Bronchial epithelial cell (primary cell): ENCODE data around the gene CEP170B. TPM values are rescaled to one million over a fixed set of nuclear protein-coding genes. Genes with fewer than 3 reads are reported as not detected.

Source experiments
- DNase-seq: peaks from one replicate; pipeline ENCODE4 v3.0.0-alpha.2; 2010; ENCODE audit warnings: low read depth
- FAIRE-seq: peaks from 2 replicates; lab custom pipeline; 2011; peaks lifted over from hg19 to GRCh38; lab: Jason Lieb, UNC
- H3K27me3 ChIP-seq: 2 replicates; pipeline ENCODE4 v1.5.1; 2011; ENCODE audit warnings: low read length; ENCODE audit not compliant: control insufficient read depth, insufficient read depth
- H3K36me3 ChIP-seq: 2 replicates; pipeline ENCODE4 v1.5.1; 2011; ENCODE audit warnings: low read length; ENCODE audit not compliant: control insufficient read depth, insufficient read depth
- H3K4me3 ChIP-seq: 2 replicates; pipeline ENCODE4 v1.5.1; 2011; ENCODE audit warnings: mild to moderate bottlenecking, low read depth, low read length, control low read depth
- total RNA-seq: library from RNA; depleted of rRNA; stranded (reverse); fragments of >200 nt; gene quantifications from 2 replicates; pipeline ENCODE4 v1.2.1, GENCODE V29; 2014
- TF ChIP-seq, protein P1 (sequence below): IDR thresholded peaks from 2 replicates; pipeline ENCODE4 v1.5.1; 2011; ENCODE audit warnings: mild to moderate bottlenecking, moderate library complexity, low read length, control low read depth, inconsistent platforms; ENCODE audit not compliant: insufficient read depth, severe bottlenecking

CEP170B gene
- total RNA-seq, 1 donor from 2014 or later, result 29.0 TPM

DNA sequence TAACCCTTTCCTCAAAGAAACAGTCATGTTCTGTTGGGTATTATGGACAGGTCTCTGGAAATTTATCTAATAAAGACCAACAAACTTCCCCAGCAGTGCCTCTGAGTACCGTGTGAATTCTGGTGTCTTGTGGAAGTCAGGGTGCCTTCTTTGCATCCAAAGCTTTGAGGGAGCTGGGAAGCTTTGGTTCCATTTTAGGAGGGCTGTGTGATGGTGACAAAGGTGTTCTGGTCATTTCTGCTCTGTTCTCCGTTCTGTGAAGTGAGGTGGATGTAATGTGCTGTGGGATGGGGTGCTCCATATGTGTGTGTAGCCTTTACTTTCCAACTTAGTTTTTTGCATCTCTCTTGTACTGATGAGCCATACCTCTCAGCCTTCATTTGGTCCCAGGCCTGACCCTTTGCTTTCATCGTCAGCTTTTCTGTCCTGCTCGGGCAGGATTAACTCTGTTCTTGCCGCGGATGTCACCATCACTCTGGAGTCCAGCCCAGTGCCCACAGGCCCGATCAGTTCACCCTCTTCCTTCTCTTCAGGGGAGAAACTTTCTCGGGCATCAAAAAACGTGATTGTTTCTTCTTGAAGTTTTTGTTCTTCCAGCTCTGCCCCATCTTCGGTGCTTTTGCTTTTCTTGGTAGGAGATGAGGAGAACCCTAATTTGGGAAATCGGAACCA, 72.8 kb downstream of the CEP170B start:
- Histone ChIP-seq H3K27me3 (peaks cover 2% of the 10 kb centered on the region), H3K4me3 (no peak overlapping the region), H3K36me3 (peaks cover 25% of the 10 kb centered on the region)
- TF ChIP-seq, protein P1, sequence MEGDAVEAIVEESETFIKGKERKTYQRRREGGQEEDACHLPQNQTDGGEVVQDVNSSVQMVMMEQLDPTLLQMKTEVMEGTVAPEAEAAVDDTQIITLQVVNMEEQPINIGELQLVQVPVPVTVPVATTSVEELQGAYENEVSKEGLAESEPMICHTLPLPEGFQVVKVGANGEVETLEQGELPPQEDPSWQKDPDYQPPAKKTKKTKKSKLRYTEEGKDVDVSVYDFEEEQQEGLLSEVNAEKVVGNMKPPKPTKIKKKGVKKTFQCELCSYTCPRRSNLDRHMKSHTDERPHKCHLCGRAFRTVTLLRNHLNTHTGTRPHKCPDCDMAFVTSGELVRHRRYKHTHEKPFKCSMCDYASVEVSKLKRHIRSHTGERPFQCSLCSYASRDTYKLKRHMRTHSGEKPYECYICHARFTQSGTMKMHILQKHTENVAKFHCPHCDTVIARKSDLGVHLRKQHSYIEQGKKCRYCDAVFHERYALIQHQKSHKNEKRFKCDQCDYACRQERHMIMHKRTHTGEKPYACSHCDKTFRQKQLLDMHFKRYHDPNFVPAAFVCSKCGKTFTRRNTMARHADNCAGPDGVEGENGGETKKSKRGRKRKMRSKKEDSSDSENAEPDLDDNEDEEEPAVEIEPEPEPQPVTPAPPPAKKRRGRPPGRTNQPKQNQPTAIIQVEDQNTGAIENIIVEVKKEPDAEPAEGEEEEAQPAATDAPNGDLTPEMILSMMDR, result no peak
- FAIRE-seq (no peak), DNase-seq (no peak)

DNA sequence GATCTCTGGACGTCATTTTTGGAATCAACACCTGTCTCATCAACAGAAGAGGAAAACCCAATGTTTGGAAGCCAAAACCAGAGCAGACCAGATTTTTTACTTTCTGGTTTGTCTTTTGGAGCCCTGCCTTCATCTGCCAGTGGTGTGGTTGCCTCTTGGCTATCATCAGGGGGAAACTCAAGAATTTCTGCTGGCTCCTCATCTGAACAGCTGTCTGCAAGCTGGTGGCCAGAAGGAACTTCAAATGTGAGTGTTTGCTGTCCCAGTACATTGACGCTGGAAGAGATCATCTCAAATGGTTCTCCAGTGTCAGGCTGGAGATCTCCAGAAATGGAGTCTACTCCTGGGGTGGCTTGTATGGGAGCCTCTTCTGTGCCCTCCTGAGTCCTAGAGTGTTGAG, 73.4 kb downstream of the CEP170B start:
- TF ChIP-seq, protein P1, result no peak
- Histone ChIP-seq H3K27me3 (peaks cover 2% of the 10 kb centered on the region), H3K4me3 (no peak overlapping the region), H3K36me3 (peaks cover 25% of the 10 kb centered on the region)
- FAIRE-seq (peak; percentile 28), DNase-seq (no peak)

DNA sequence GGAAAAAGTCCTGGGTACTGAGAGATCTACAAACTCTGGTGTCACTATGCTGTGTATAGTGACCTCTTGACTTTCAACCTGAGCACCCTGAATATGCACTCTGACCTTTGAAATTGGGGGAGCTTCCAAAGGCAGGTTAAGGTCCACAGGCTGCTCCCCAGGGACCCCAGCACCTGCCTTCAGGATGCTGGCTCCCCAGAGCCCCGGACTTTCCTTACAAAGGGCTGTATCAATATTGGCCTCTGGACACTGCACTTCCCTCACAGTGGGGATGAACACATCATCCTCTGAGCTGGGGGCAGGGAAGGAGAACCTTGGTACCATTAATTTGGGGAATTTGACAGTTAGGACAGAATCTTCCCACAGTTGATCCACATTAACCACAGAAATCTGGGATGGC, 73.9 kb downstream of the CEP170B start:
- no peak for DNase-seq
- Histone ChIP-seq H3K27me3 (peaks cover 2% of the 10 kb centered on the region), H3K4me3 (no peak overlapping the region), H3K36me3 (peaks cover 28% of the 10 kb centered on the region)
- no peak for FAIRE-seq
- TF ChIP-seq, protein P1, result no peak

DNA sequence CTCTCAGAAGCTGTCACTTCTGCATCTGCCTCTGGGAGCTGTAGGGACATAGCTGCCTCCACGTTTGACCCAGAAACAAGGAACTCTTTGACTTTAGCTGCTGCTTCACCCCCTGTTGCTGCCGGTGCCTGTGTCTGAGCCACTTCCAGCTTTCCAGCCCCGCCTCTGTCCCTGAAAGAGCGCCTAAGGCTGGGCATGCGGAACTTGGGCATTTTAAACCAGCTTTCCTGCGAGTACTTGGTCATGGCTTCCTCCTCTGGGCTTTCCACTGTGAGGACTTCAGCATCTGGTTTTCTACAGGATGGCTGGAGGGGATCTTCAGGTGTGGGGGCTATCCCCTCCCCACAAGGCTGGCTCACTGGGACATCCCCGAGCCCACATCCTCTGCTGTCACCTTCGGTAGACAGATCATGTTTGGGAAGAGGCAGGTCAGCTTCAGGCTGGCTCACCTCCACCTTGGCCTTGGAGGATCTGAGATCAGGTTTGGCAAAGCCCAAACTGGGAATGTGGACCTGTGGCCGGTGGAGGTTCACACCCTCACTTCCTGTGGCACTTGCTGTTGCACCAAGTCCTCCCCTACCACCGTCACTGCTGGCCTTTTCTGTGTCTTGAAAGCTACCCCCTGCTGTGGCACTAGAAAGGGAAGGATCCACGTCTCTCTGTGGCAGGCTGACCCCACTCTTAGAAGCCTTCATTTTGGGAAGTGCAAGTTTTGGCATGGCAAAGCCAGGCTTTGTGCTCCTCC, 74.8 kb downstream of the CEP170B start:
- H3K27me3 ChIP-seq, result no peaks in the 10 kb centered on the region
- FAIRE-seq (peak; percentile 72), DNase-seq (no peak)
- TF ChIP-seq, protein P1, result no peak
- H3K36me3 ChIP-seq, result peaks cover 31% of the 10 kb centered on the region
- H3K4me3 ChIP-seq, result no peak overlapping the region

DNA sequence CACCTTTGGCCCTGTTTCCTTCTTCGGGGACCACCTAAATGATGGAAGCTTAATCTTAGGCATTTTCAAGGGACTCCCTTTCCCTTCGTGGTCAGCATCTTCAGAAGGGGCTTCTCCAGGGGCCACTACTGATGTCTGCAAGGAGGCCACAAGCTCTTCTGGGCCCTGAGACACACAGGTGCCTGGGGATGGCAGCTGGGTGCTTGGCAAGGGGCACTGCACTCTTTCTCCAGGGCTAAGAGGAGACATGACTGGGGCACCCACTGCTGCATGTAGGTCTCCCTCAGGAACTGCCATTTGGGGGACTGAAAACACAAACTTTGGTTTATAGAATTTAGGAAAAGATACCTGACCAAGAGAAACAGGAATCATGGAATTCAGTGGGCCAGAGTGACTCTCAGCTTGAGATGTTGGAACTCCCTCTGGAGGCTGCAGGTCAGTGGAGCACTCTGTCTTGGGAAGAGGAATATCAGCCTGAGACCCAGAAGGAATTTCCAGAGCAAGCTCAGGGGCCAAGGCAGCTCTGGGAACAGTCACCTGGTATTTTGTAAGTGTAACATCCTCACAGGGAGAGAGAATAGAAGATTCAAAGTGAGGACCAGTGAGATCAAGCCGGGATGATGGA, 75.6 kb downstream of the CEP170B start:
- Histone ChIP-seq H3K27me3 (no peaks in the 10 kb centered on the region), H3K36me3 (peaks cover 32% of the 10 kb centered on the region), H3K4me3 (no peak overlapping the region)
- FAIRE-seq, result no peak
- DNase-seq, result no peak
- TF ChIP-seq, protein P1, result no peak
